H1 (cell line): Measurements from ENCODE around the gene AQP6. TPM values are rescaled to one million over a fixed set of nuclear protein-coding genes. Genes with fewer than 3 reads are reported as not detected.

ENCODE experiments used
- CBX5 ChIP-seq: fragments of 300-800, 300-1000 bp; sonication (generic); IDR thresholded peaks from 2 replicates; pipeline ENCODE4 v1.7.1; 2016; ENCODE audit warnings: antibody characterized with exemption, low read length, low read depth
- CHD1 ChIP-seq: IDR thresholded peaks from 2 replicates; pipeline ENCODE4 v1.6.1; 2012; ENCODE audit warnings: low read depth, low read length, improper control_type of control experiment
- CHD7 ChIP-seq: fragments of 300-600 bp; sonication (generic); IDR thresholded peaks from 2 replicates; pipeline ENCODE4 v1.7.1; 2012; ENCODE audit warnings: low read length, moderate library complexity, mild to moderate bottlenecking, inconsistent platforms; ENCODE audit not compliant: insufficient replicate concordance
- CREB1 ChIP-seq: IDR thresholded peaks from 2 replicates; pipeline ENCODE4 v1.6.1; 2012; ENCODE audit warnings: inconsistent platforms
- HDAC6 ChIP-seq: IDR thresholded peaks from one replicate; pipeline ENCODE4 v1.7.1; 2012; ENCODE audit warnings: low read depth, mild to moderate bottlenecking, inconsistent platforms, low read length, moderate library complexity
- MAX ChIP-seq: IDR thresholded peaks from 2 replicates; pipeline ENCODE4 v1.6.1; 2012; ENCODE audit warnings: inconsistent platforms
- POLR2A ChIP-seq, 2 experiments: IDR thresholded peaks; 1 replicate in 1 of 2; 2 replicates in 1 of 2; pipeline ENCODE4 v1.6.1; 2011; ENCODE audit warnings: low read depth in 2 of 2, low read length in 2 of 2, mild to moderate bottlenecking in 2 of 2; ENCODE audit errors: control extremely low read depth in 1 of 2
- POU5F1 ChIP-seq: IDR thresholded peaks from 2 replicates; pipeline ENCODE4 v1.6.1; 2011; ENCODE audit warnings: low read depth, mild to moderate bottlenecking, low read length, moderate library complexity
- RXRA ChIP-seq: IDR thresholded peaks from 2 replicates; pipeline ENCODE4 v1.6.1; 2011; ENCODE audit warnings: low read depth, mild to moderate bottlenecking, low read length, moderate library complexity; ENCODE audit not compliant: insufficient read depth
- SP1 ChIP-seq: IDR thresholded peaks from 2 replicates; pipeline ENCODE4 v1.6.1; 2011; ENCODE audit warnings: low read depth, low read length
- SRF ChIP-seq: IDR thresholded peaks from 2 replicates; pipeline ENCODE4 v1.6.1; 2011; ENCODE audit warnings: mild to moderate bottlenecking, low read depth, low read length, moderate library complexity
- SUZ12 ChIP-seq: fragments of 200-600 bp; sonication (generic); IDR thresholded peaks from 2 replicates; pipeline ENCODE4 v1.6.1; 2012; ENCODE audit warnings: mild to moderate bottlenecking, inconsistent platforms, low read length, moderate library complexity, mixed read lengths
- polyA plus RNA-seq, 7 experiments: library from polyadenylated mRNA; depleted of rRNA in 3 of 7; stranded (reverse) in 5 of 7; unstranded in 2 of 7; fragments of >200 nt in 5 of 7; fragments of 200-250 nt in 2 of 7; gene quantifications; 1 replicate in 5 of 7; 2 replicates in 1 of 7; 4 replicates in 1 of 7; pipeline versions ENCODE4 v1.2.1 to v1.2.3, GENCODE V29; 2011 to 2013; ENCODE audit warnings: missing spikeins in 2 of 7, mixed read lengths in 2 of 7
- total RNA-seq: library from RNA; stranded (reverse); fragmentation: NEBNext Ultra II Directional; extraction: Animal tissue kit (Norgen Biotek cat#: 25700); gene quantifications from 2 replicates; pipeline ENCODE4 v1.2.1, GENCODE V29; 2021

The AQP6 gene
- total and polyA plus RNA-seq, 2 of the 8 experiments (the other 6 are each of a cell fraction or from before 2014, with no cell fraction given): 0.03 to 0.17 TPM

GRCh38 chr12:49952391-49953055 lies 20.2 kb upstream of the AQP6 start (continued):
- no peak for TF ChIP-seq CHD7
- no peak for TF ChIP-seq SUZ12
- TF ChIP-seq MAX: no peak
- TF ChIP-seq CBX5: no peak
- no peak for TF ChIP-seq POU5F1
- TF ChIP-seq HDAC6: no peak
- TF ChIP-seq SP1: no peak
- TF ChIP-seq SRF: no peak
- TF ChIP-seq POLR2A (IDR thresholded peaks at IDR 0.05; ENCODE audit: control extremely low read depth in 1 of 2, low read depth in 2 of 2, low read length in 2 of 2): no peak
- TF ChIP-seq RXRA: no peak
- no peak for TF ChIP-seq CHD1
- no peak for TF ChIP-seq CREB1
